ENCODE measurements around the gene SLC26A4. TPM values are rescaled to one million over a fixed set of nuclear protein-coding genes. Genes with fewer than 3 reads are reported as not detected.

The SLC26A4 gene
- total and polyA plus RNA-seq, 4 donors = 0.28 to 8.7 (median 3.7) TPM

Small RNA genes within 50 kb of the gene (small RNA-seq; reads per million reads assigned to genes)
- not detected for gene BANF1P5 (ENCODE audit: low replicate concordance)

Other genes starting within 250 kb of the SLC26A4 start
- gene GPR22, start 190.8 kb upstream of the SLC26A4 start, total RNA-seq = not detected
- not detected for gene GPR22, start 190.8 kb upstream of the SLC26A4 start, polyA plus RNA-seq
- gene COG5, start 96.9 kb upstream of the SLC26A4 start, total RNA-seq = 100 to 1,000 TPM in 1 of 2 donors, 10 to 100 TPM in 1; 39.9 to 101 TPM
- 10 to 100 TPM in 1 of 2 donors, 1 to 10 TPM in 1; 5.6 to 14.5 TPM for gene COG5, start 96.9 kb upstream of the SLC26A4 start, polyA plus RNA-seq
- 10 to 100 TPM in 1 of 2 donors, 1 to 10 TPM in 1; 6.4 to 14.8 TPM for gene DUS4L, start 96.9 kb upstream of the SLC26A4 start, total RNA-seq
- gene DUS4L, start 96.9 kb upstream of the SLC26A4 start, polyA plus RNA-seq = 1 to 10 TPM; 3.5 TPM
- 100 to 1,000 TPM in 1 of 2 donors, 10 to 100 TPM in 1; 49.0 to 109 TPM for gene BCAP29, start 80.6 kb upstream of the SLC26A4 start, total RNA-seq
- gene BCAP29, start 80.6 kb upstream of the SLC26A4 start, polyA plus RNA-seq = 10 to 100 TPM; 49.9 to 51.0 TPM
- 10 to 100 TPM; 19.7 to 25.2 TPM for gene CBLL1, start 83.3 kb downstream of the SLC26A4 start, total RNA-seq
- gene CBLL1, start 83.3 kb downstream of the SLC26A4 start, polyA plus RNA-seq = 10 to 100 TPM in 1 of 2 donors, 1 to 10 TPM in 1; 5.2 to 10.5 TPM
- under 1 TPM in 1 of 2 donors, not detected in 1; 0.31 TPM for gene SLC26A3, start 142.4 kb downstream of the SLC26A4 start, total RNA-seq
- gene SLC26A3, start 142.4 kb downstream of the SLC26A4 start, polyA plus RNA-seq = under 1 TPM in 1 of 2 donors, not detected in 1; 0.28 TPM
- gene DLD, start 230.4 kb downstream of the SLC26A4 start, total RNA-seq = 10 to 100 TPM; 66.9 to 93.5 TPM
- 100 to 1,000 TPM in 1 of 2 donors, 10 to 100 TPM in 1; 19.3 to 101 TPM for gene DLD, start 230.4 kb downstream of the SLC26A4 start, polyA plus RNA-seq